A549 (cell line): Measurements from ENCODE around the gene TBCCD1. TPM values are rescaled to one million over a fixed set of nuclear protein-coding genes. Genes with fewer than 3 reads are reported as not detected.

Experiments used
- ATAC-seq, 2 experiments: fragments of 200-7000 bp in 1 of 2; fragments of >200 bp in 1 of 2; cut with Nextera tagmentation in 1 of 2; cut with Tn5 transposase in 1 of 2; 3 replicates each; pipeline versions ENCODE4 v1.8.0 to v1.9.1; 2018 to 2020; ENCODE audit warnings: mild to moderate bottlenecking in 1 of 2, moderate library complexity in 1 of 2
- CTCF ChIA-PET: fragments of 300-600 bp; sonication (Branson Sonifier 250); formaldehyde crosslinking; extraction: SDS; loops from one replicate; lab custom pipeline; 2021; ENCODE audit warnings: antibody characterized with exemption, inconsistent platforms; lab: Yijun Ruan, JAX
- POLR2A ChIA-PET: fragments of 350-600 bp; formaldehyde crosslinking; extraction: SDS; loops from one replicate; lab custom pipeline; 2021; ENCODE audit warnings: antibody characterized with exemption, inconsistent platforms; lab: Yijun Ruan, JAX
- DNase-seq, 2 experiments: peaks; one replicate each; pipeline versions ENCODE4 v3.0.0 to v3.0.0-alpha.2; 2011 to 2016; ENCODE audit warnings: low read depth in 1 of 2, low spot score in 1 of 2
- FAIRE-seq: peaks from 2 replicates; lab custom pipeline; 2011; peaks lifted over from hg19 to GRCh38; lab: Jason Lieb, UNC
- H3K27ac ChIP-seq, 2 experiments: fragments of >200 bp; sonication (Bioruptor Twin); formaldehyde crosslinking; 3 replicates each; pipeline ENCODE4 v1.5.1; 2016 to 2017
- H3K4me1 ChIP-seq: fragments of >200 bp; sonication (Bioruptor Twin); formaldehyde crosslinking; 3 replicates; pipeline ENCODE4 v1.6.1; 2016
- H3K4me2 ChIP-seq: fragments of >200 bp; sonication (Bioruptor Twin); formaldehyde crosslinking; 3 replicates; pipeline ENCODE4 v1.6.1; 2016
- H3K4me3 ChIP-seq: fragments of >200 bp; sonication (Bioruptor Twin); formaldehyde crosslinking; 3 replicates; pipeline ENCODE4 v1.5.1; 2016
- H3K9me3 ChIP-seq: fragments of >200 bp; sonication (Bioruptor Twin); formaldehyde crosslinking; 3 replicates; pipeline ENCODE4 v1.6.1; 2016
- BCL3 ChIP-seq: fragments of >200 bp; sonication (Bioruptor Twin); formaldehyde crosslinking; IDR thresholded peaks from 3 replicates; pipeline ENCODE4 v1.6.1; 2016
- BHLHE40 ChIP-seq: IDR thresholded peaks from 2 replicates; pipeline ENCODE4 v1.6.1; 2012; ENCODE audit warnings: low read depth, low read length, inconsistent platforms
- E2F6 ChIP-seq: IDR thresholded peaks from 2 replicates; pipeline ENCODE4 v1.6.1; 2012; ENCODE audit warnings: low read depth, borderline replicate concordance
- EP300 ChIP-seq, 2 experiments: fragments of >200 bp; sonication (Bioruptor Twin); formaldehyde crosslinking; IDR thresholded peaks; 2 replicates in 1 of 2; 3 replicates in 1 of 2; pipeline ENCODE4 v1.6.1; 2016 to 2017
- FOSL2 ChIP-seq, 2 experiments: fragments of 450-650 bp in 1 of 2; fragments of >200 bp in 1 of 2; sonication (Bioruptor Twin) in 1 of 2; formaldehyde crosslinking; IDR thresholded peaks; 2 replicates each; pipeline versions ENCODE4 v1.5.0 to v1.6.1; 2016 to 2020; ENCODE audit warnings: mild to moderate bottlenecking in 1 of 2, moderate library complexity in 1 of 2
- GATA3 ChIP-seq: IDR thresholded peaks from 2 replicates; pipeline ENCODE4 v1.6.1; 2012; ENCODE audit warnings: borderline replicate concordance
- JUN ChIP-seq, 2 experiments: fragments of >200 bp; sonication (Bioruptor Twin); formaldehyde crosslinking; IDR thresholded peaks; 2 replicates in 1 of 2; 3 replicates in 1 of 2; pipeline ENCODE4 v1.6.1; 2016 to 2017
- JUNB ChIP-seq: fragments of >200 bp; sonication (Bioruptor Twin); formaldehyde crosslinking; IDR thresholded peaks from 2 replicates; pipeline ENCODE4 v1.6.1; 2016
- NR3C1 ChIP-seq: fragments of >200 bp; sonication (Bioruptor Twin); formaldehyde crosslinking; IDR thresholded peaks from 3 replicates; pipeline ENCODE4 v1.6.1; 2017
- PHF8 ChIP-seq: fragments of 200-600 bp; sonication (generic); IDR thresholded peaks from 2 replicates; pipeline ENCODE4 v1.6.1; 2016; ENCODE audit warnings: low read depth, mild to moderate bottlenecking, antibody characterized with exemption, moderate library complexity, borderline replicate concordance
- POLR2A ChIP-seq: IDR thresholded peaks from 2 replicates; pipeline ENCODE4 v1.6.1; 2012; ENCODE audit warnings: mild to moderate bottlenecking, low read length
- POLR2AphosphoS2 ChIP-seq: conservative IDR thresholded peaks from 2 replicates; pipeline ENCODE4 v1.6.1; 2012; ENCODE audit warnings: low read length, improper control_type of control experiment, inconsistent platforms
- RAD21 ChIP-seq, 2 experiments: fragments of >200 bp in 1 of 2; sonication (Bioruptor Twin) in 1 of 2; formaldehyde crosslinking in 1 of 2; IDR thresholded peaks in 1 of 2; conservative IDR thresholded peaks in 1 of 2; 2 replicates in 1 of 2; 3 replicates in 1 of 2; pipeline ENCODE4 v1.6.1; 2012 to 2018; ENCODE audit warnings: inconsistent platforms in 1 of 2
- RCOR1 ChIP-seq: fragments of 150-350 bp; IDR thresholded peaks from 2 replicates; pipeline ENCODE4 v1.6.1; 2014; ENCODE audit warnings: antibody characterized with exemption, low read length, low read depth
- RNF2 ChIP-seq: fragments of 200-600 bp; sonication (generic); IDR thresholded peaks from 2 replicates; pipeline ENCODE4 v1.6.1; 2016; ENCODE audit warnings: low read depth, mild to moderate bottlenecking, antibody characterized with exemption, moderate library complexity, borderline replicate concordance
- SMC3 ChIP-seq: fragments of >200 bp; sonication (Bioruptor Twin); formaldehyde crosslinking; IDR thresholded peaks from 3 replicates; pipeline ENCODE4 v1.6.1; 2018; ENCODE audit warnings: inconsistent platforms
- SREBF2 ChIP-seq: fragments of 450-650 bp; IDR thresholded peaks from 2 replicates; pipeline ENCODE4 v1.6.1; 2014; ENCODE audit warnings: mild to moderate bottlenecking, moderate library complexity
- TFCP2L1 ChIP-seq: fragments of 250-450 bp; sonication (Bioruptor Pico); IDR thresholded peaks from 2 replicates; pipeline ENCODE4 v1.5.0; 2021; ENCODE audit warnings: mild to moderate bottlenecking
- ZC3H11A ChIP-seq: fragments of 450-650 bp; IDR thresholded peaks from 2 replicates; pipeline ENCODE4 v1.6.1; 2014; ENCODE audit warnings: antibody characterized with exemption, mild to moderate bottlenecking
- WGBS: methylation state at CpG from one replicate; pipeline ENCODE4 v1.1.6; 2017; ENCODE audit errors: missing lambda C conversion rate; 5-methylcytosine and 5-hydroxymethylcytosine counted together
- polyA plus RNA-seq, 4 experiments: library from polyadenylated mRNA; depleted of rRNA in 3 of 4; stranded (reverse); fragments of >200 nt; fragmentation: RNase III in 1 of 4; extraction: RNeasy Plus Mini Kit Qiagen cat#74134 plus additional on column Dnase treatment in 1 of 4; gene quantifications; 2 replicates in 3 of 4; 3 replicates in 1 of 4; pipeline ENCODE4 v1.2.3, GENCODE V29; 2011 to 2017
- TF ChIP-seq, protein P1 (sequence below): IDR thresholded peaks from 2 replicates; pipeline ENCODE4 v1.6.1; 2012
- TF ChIP-seq, protein P2 (sequence below): fragments of >200 bp; sonication (Bioruptor Twin); formaldehyde crosslinking; IDR thresholded peaks from 3 replicates; pipeline ENCODE4 v1.5.1; 2016

The TBCCD1 gene
- polyA plus RNA-seq, 2 of the 4 experiments (the other 2 are of a cell fraction), result 5.8 to 11.4 TPM

GRCh38 chr3:186540221-186540834 is 26.8 kb downstream of the TBCCD1 start:
- no peak for FAIRE-seq
- CTCF ChIA-PET, result interaction anchor here (0.6 to 5.7 kb wide), 57 partner anchors 8 to 889 kb away, joined by 3 to 83 read pairs (median 4); no protein-coding TSS in a partner anchor

GRCh38 chr3:186538779-186539178 is 28.4 kb downstream of the TBCCD1 start:
- ChIA-PET CTCF (interaction anchor here (1.2 to 5.7 kb wide), 9 partner anchors 9 to 556 kb away, joined by 3 to 83 read pairs (median 19); no protein-coding TSS in a partner anchor), POLR2A (no interaction called here)
- no peaks in the 10 kb centered on the region for H3K9me3 ChIP-seq
- H3K4me3 ChIP-seq, result no peak overlapping the region
- ATAC-seq (no peak), DNase-seq (no peak), FAIRE-seq (no peak)
- H3K4me2 ChIP-seq, result no peak overlapping the region
- WGBS, result 89% methylated on average over 3 of the region's 3 CpGs
- H3K27ac ChIP-seq, result no peak overlapping the region
- no peaks in the 10 kb centered on the region for H3K4me1 ChIP-seq
- TF ChIP-seq TFCP2L1 (CRISPR knock-in tag) (no peak), E2F6 (no peak), GATA3 (no peak), PHF8 (no peak), RAD21 (conservative IDR thresholded peaks at IDR 0.05 in 1 of 2, IDR thresholded peaks at IDR 0.05 in 1 of 2) (no peak), RCOR1 (no peak)
- TF ChIP-seq, protein P1, sequence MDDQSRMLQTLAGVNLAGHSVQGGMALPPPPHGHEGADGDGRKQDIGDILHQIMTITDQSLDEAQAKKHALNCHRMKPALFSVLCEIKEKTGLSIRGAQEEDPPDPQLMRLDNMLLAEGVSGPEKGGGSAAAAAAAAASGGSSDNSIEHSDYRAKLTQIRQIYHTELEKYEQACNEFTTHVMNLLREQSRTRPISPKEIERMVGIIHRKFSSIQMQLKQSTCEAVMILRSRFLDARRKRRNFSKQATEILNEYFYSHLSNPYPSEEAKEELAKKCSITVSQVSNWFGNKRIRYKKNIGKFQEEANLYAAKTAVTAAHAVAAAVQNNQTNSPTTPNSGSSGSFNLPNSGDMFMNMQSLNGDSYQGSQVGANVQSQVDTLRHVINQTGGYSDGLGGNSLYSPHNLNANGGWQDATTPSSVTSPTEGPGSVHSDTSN, result no peak

More at GRCh38 chr3:186540221-186540834, 26.8 kb downstream of the TBCCD1 start:
- Histone ChIP-seq H3K4me1 (no peaks in the 10 kb centered on the region), H3K4me2 (peak overlapping the region; percentile 45), H3K27ac (no peak overlapping the region), H3K4me3 (no peak overlapping the region), H3K9me3 (no peaks in the 10 kb centered on the region)
- 7% methylated on average over 8 of the region's 8 CpGs for WGBS
- TF ChIP-seq BHLHE40, result no peak
- TF ChIP-seq SREBF2, result no peak
- TF ChIP-seq FOSL2 (IDR thresholded peaks at IDR 0.05), result no peak
- peak; percentile 58 for TF ChIP-seq FOSL2 (CRISPR knock-in tag; IDR thresholded peaks at IDR 0.05)
- TF ChIP-seq E2F6, result no peak
- TF ChIP-seq NR3C1, result no peak
- no peak for TF ChIP-seq JUN (IDR thresholded peaks at IDR 0.05)
- TF ChIP-seq SMC3, result peak; percentile 77
- no peak for TF ChIP-seq EP300 (IDR thresholded peaks at IDR 0.05)
- peak; percentile 82 to 84 for TF ChIP-seq RAD21 (conservative IDR thresholded peaks at IDR 0.05 in 1 of 2, IDR thresholded peaks at IDR 0.05 in 1 of 2)
- no peak for TF ChIP-seq POLR2A
- TF ChIP-seq, protein P2, sequence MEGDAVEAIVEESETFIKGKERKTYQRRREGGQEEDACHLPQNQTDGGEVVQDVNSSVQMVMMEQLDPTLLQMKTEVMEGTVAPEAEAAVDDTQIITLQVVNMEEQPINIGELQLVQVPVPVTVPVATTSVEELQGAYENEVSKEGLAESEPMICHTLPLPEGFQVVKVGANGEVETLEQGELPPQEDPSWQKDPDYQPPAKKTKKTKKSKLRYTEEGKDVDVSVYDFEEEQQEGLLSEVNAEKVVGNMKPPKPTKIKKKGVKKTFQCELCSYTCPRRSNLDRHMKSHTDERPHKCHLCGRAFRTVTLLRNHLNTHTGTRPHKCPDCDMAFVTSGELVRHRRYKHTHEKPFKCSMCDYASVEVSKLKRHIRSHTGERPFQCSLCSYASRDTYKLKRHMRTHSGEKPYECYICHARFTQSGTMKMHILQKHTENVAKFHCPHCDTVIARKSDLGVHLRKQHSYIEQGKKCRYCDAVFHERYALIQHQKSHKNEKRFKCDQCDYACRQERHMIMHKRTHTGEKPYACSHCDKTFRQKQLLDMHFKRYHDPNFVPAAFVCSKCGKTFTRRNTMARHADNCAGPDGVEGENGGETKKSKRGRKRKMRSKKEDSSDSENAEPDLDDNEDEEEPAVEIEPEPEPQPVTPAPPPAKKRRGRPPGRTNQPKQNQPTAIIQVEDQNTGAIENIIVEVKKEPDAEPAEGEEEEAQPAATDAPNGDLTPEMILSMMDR, result peak; percentile 79
- TF ChIP-seq PHF8, result no peak
- no peak for TF ChIP-seq ZC3H11A
- no peak for TF ChIP-seq POLR2AphosphoS2
- no peak for TF ChIP-seq JUNB
- TF ChIP-seq RNF2, result no peak
- TF ChIP-seq BCL3, result no peak
- no peak for TF ChIP-seq GATA3
- DNase-seq, result peak; percentile 52 to 59
- POLR2A ChIA-PET, result no interaction called here
- peak; percentile 70 to 90; a peak in 5 of 6 replicates for ATAC-seq
